Brain pericyte (primary cell): ENCODE results near the gene STAB2.

Experiments
- DNase-seq: peaks from one replicate; pipeline ENCODE4 v3.0.0-alpha.2; 2012; ENCODE audit warnings: low read depth, low spot score

The STAB2 gene, protein sequence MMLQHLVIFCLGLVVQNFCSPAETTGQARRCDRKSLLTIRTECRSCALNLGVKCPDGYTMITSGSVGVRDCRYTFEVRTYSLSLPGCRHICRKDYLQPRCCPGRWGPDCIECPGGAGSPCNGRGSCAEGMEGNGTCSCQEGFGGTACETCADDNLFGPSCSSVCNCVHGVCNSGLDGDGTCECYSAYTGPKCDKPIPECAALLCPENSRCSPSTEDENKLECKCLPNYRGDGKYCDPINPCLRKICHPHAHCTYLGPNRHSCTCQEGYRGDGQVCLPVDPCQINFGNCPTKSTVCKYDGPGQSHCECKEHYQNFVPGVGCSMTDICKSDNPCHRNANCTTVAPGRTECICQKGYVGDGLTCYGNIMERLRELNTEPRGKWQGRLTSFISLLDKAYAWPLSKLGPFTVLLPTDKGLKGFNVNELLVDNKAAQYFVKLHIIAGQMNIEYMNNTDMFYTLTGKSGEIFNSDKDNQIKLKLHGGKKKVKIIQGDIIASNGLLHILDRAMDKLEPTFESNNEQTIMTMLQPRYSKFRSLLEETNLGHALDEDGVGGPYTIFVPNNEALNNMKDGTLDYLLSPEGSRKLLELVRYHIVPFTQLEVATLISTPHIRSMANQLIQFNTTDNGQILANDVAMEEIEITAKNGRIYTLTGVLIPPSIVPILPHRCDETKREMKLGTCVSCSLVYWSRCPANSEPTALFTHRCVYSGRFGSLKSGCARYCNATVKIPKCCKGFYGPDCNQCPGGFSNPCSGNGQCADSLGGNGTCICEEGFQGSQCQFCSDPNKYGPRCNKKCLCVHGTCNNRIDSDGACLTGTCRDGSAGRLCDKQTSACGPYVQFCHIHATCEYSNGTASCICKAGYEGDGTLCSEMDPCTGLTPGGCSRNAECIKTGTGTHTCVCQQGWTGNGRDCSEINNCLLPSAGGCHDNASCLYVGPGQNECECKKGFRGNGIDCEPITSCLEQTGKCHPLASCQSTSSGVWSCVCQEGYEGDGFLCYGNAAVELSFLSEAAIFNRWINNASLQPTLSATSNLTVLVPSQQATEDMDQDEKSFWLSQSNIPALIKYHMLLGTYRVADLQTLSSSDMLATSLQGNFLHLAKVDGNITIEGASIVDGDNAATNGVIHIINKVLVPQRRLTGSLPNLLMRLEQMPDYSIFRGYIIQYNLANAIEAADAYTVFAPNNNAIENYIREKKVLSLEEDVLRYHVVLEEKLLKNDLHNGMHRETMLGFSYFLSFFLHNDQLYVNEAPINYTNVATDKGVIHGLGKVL (N-terminal part only)

DNA sequence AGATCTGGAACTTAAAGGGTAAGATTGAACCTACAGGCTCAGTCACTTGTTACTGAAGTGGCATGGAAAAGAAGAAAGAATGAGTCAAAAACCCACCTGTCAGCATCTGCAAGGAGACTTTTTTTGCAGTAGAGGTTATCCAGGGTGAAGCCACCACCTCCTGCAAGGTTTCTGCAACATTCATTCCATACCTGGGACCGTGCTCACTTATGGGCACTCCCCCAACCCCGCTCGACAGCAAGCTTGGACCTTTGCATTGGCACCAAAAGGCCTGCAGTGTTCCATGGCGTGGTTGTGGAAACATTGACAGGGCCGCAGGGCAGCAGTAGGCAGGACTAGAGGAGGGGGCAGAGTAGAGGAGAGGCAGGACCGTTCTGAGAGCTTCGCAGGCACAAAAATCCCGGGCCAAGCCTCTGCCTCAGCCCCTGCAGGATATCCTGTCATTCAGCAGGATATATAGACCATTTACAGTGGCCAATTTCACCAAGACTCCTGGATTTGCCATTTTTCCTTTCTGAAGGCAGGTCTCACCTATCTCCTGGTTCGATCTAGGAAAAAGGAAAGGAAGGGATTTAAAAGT, at the start of gene STAB2:
Gene STAB2, plus strand, starts transcription at position 483 of the 580 bp plus-strand sequence. CDS start 204 bp downstream, outside the sequence.
- DNase-seq = no peak

GRCh38 chr12:103538397-103538796, 48.7 kb upstream of the STAB2 start:
- no peak for DNase-seq

- DNase-seq = no peak
These were observed 46.8 kb upstream of the STAB2 start for GRCh38 chr12:103540319-103540718.

DNA sequence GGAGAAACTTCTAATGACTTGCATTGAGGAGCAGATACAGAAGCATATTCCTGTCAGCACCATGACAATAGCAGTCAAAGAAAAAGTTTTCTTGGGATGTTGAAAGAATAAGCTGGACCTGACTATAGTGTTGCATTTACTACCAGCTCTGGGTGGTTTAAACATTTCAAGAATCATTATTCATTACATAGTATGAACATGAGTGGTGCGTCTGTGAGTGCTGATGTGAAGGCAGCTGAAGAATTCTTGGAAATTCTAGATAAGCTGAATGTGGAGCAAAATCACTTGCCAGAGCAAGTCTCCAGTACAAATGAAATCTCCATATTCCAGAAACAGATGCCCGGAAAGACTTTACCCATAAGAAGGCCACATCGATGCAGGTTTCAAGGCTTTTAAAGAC, 45.0 kb upstream of the STAB2 start:
- no peak for DNase-seq

DNA sequence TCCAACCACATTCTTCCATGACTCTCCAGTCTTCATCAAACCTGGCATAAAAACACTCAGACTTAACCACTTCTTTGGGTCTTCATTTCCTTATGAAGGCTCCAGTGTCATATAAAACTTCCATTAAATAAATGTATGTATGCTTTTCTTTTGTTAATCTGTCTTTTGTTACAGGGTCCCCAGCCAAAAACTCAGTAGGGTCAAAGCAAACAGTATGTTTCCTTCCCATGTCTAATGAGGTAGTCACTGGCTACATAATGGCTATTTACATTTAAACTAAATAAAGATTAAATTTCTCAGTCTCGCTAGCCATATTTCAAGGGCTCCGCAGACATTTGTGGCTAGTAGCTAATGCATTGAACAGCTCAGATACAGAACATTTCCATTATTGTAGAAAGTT, 40.1 kb upstream of the STAB2 start:
- DNase-seq = no peak

GRCh38 chr12:103547376-103547775, 39.7 kb upstream of the STAB2 start:
- DNase-seq = no peak

- DNase-seq = no peak
These were observed 39.1 kb upstream of the STAB2 start for GRCh38 chr12:103547929-103548328.

DNA sequence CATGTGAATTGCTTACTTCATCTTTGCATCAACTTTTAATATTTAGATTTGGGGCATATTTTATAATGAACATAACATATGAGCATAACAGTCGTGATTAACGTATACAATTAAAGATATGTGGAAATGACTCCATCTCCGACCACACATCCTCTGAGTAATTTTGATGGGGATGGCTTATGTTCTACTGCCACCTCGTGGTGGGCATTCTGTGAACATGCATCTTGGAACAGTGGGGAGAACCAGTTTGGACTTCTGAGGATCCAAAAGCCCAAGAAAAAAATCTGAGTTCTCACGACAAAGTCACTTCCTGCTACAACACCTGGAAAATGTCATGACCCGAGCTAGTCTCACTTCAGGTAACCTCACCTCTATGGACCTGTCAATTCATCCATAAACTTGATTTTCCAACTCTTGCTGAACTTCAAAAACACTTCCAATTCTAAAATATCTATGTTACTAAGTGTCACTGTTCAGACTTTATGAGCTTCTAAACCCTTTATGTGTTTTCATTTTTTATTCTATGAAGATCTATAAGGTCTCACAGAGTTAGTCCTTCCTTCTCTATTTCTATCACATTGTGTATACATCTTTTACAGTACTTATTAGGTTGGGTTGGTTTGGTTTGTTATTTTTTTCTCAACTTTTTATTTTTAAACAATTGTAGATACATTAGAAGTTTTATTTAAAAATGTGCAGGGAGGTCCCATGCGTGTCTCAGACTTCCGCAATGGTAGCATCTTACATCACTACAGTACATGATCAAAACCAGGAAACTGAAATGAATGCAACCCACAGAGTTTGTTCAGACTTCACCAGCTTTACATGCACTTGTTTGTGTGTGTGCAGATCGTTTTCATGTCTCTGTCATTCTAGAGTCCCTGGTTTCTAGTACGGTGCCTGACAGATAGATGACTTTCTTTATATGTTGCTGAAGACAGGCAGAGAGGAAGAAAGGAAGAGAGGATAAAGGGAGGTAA, 38.2 kb upstream of the STAB2 start:
- DNase-seq = peak; percentile 16

DNA sequence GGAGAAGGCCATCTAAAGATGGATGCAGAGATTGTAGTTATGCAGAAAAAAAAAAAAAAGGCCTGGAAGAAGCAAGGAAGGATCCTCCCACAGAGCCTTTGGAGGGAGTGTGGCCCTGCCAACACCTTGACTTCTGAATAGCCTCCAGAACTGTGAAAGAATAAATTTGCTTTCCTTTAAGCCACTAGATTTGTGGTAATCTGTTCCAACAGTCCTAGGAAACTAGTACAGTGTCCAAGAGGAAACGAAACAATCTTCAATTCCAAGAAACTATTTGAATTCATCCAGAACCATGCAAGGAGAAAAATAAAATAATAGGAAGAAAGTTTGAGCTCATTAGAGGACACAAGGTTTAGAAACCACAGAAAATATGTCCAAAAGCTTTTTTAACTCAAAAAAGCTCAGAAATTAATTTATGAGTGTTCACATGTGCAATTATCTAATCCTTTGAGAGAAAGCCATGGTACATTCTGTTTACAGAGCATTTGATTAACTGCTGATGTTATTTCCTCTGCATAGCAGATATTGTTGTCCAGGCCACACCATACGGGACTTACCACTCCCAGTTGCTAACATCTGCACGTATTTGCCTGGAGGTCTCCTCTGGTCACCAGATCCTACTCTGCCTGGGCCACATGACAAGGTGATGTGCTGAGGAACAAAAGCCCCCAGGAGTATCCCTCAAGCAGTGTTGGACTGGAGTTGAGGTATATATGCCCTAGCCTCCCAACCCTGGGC, 30.0 kb upstream of the STAB2 start:
- DNase-seq = no peak

DNA sequence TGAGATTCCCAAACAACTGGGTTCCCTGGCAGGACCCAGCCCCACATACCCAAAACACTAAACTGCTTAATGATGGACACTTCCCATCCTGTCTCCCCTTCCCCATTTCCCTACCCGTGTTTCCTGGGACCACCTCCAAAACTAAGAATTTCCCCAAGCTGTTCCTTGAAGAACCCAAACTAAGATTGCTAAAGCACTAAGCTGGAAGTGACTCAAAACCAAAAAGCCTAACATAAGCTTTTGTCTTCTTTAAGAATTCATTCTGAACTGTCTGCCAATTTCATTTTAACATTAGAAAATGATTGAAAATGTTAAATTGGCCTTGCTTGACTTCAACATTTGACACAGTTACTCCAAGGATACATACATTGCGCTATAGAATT, 29.5 kb upstream of the STAB2 start:
- no peak for DNase-seq

DNA sequence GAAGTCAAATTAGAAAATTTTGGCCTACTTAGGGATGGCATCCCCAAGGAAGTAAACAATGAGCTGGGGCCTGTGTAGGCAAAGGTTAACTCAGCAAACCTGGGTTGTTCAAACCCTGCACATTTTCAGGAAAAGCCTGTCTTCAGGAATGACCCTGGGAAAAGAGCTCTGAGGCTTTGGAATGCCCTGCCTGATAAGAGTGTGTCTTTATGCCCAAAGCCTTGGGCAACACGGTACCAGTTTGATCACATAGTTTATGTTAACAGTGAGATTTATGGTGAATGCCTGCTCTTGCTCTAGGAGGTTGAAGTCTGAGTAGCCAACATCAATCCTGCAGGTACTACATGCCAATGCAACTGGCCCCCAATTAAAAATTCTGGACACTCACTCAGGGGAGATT, 28.2 kb upstream of the STAB2 start:
- no peak for DNase-seq

DNA sequence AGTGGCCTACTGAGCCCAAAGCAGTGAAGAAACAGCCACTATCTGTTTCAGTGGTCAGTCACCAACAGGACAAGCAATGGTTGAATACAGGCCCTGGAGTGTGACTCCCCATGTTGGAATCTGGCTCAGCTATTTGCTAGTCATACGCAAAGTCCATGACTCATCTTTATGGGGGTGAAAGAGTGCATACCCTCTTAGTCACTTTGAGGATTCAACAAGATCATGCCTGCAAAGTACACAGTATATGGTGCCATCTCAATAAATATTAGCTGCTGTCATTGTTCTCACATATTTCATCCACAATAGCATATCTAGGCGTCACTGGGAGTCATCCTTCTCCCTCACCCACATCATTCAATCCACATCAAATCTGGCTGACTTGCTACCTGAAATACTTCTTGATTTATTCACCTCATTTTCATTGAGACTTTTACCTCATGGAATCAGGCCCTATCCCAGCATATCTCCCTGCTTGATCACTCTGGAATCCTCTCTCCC, 26.4 kb upstream of the STAB2 start:
- peak; percentile 10 for DNase-seq

GRCh38 chr12:103561174-103561573, 25.9 kb upstream of the STAB2 start:
- no peak for DNase-seq

DNA sequence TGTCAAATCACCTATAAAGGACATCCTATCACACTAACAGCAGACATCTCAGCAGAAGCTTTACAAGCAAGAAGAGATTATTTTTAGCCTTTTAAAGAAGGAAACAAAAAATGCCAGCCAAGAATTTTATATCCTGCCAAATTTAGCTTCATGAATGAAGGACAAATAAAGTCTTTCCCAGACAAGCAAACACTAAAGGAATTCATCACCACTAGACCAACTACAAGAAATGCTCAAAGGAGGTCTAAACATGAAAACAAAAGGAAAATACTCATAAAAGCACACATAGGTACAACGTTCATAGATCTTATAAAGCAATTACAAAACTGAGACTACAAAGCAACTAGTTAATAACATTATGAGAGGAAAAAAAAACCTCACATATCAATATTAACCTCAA, 20.7 kb upstream of the STAB2 start:
- DNase-seq = no peak

DNA sequence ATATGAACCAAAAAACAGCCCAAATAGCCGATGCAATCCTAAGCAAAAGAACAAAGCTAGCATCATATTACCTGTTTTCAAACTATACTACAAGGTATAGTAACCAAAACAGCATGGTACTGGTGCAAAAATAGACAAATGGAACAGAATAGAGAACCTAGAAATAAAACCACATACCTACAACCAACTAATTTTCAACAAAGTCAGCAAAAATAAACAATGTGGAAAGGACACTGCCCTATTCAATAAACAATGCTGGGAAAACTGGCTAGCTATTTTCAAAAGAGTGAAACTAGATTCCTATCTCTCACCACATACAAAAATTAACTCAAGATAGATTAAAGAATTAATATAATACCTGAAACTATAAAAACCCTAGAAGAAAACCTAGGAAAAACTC, 17.8 kb upstream of the STAB2 start:
- DNase-seq = no peak

DNA sequence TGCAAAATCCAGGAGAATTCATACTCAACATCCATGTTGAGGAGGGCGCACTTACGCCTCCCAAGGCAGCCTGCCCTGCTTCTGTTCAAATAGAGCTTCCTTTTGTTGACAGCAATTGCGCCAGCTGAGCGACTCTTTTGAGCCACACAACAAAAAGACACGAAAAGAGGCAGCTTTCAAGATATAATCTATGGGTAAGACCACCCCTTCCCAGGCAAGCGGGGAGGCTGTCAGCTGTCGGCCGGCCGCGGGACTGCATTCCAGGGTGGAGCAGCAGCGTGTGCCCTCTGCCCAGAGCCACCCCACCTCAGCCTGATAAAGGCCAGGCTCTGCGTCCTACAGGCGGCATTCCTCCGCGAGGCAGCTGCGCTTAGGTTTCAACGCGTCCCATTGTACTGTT, 15.8 kb upstream of the STAB2 start:
- DNase-seq = no peak

GRCh38 chr12:103572312-103573045, 14.6 kb upstream of the STAB2 start:
- no peak for DNase-seq

- DNase-seq = no peak
These were observed 13.9 kb upstream of the STAB2 start for GRCh38 chr12:103573185-103573584.

- no peak for DNase-seq
These were observed 8.1 kb upstream of the STAB2 start for GRCh38 chr12:103578926-103579325.
